ENCODE data around the gene RASAL2. TPM values are rescaled to one million over a fixed set of nuclear protein-coding genes. Genes with fewer than 3 reads are reported as not detected.

Gene RASAL2
- total and polyA plus RNA-seq, 2 of the 13 experiments (the other 11 are each of a cell fraction or from before 2014, with no cell fraction given): 5.4 to 5.9 TPM

- DNase-seq (ENCODE audit: low spot score) (no peak), ATAC-seq (no peak), FAIRE-seq (no peak)
- Histone ChIP-seq H3K4me1 (ENCODE audit: insufficient read depth, low read length) (peaks cover 26% of the 10 kb centered on the region), H3K4me2 (ENCODE audit: low read depth, low read length) (no peak overlapping the region), H3K27me3 (ENCODE audit: control insufficient read depth in 1 of 2, insufficient read depth in 2 of 2, low read length in 2 of 2) (no peaks in the 10 kb centered on the region), H3K27ac (ENCODE audit: extremely low read length, insufficient read depth, low read length) (no peak overlapping the region), H3K4me3 (replicated peaks in 1 of 3; ENCODE audit: insufficient read depth in 1 of 3, low read depth in 2 of 3, low read length in 3 of 3) (no peak overlapping the region), H3K36me3 (replicated peaks in 1 of 2; ENCODE audit: control insufficient read depth in 1 of 2, insufficient read depth in 2 of 2, low read length in 2 of 2) (no peaks in the 10 kb centered on the region), H4K20me1 (ENCODE audit: insufficient read depth, low read length) (no peaks in the 10 kb centered on the region), H3K9me3 (ENCODE audit: low read length) (no peaks in the 10 kb centered on the region), H2AFZ (ENCODE audit: low read length) (no peak overlapping the region), H3K9ac (ENCODE audit: insufficient read depth, low read depth, low read length) (no peak overlapping the region), H3K79me2 (ENCODE audit: insufficient read depth, low read length) (no peaks in the 10 kb centered on the region)
- 94% methylated on average over 2 of the region's 2 CpGs for WGBS (ENCODE audit: low lambda C conversion rate)
- ChIA-PET CTCF (ENCODE audit: low intra/inter-chr PET ratio, low total read pairs) (no interaction called here), POLR2A (no interaction called here)
- in situ Hi-C loops (cut with HindIII; ENCODE audit: extremely low pct_ligation_motif_present, low pct_unique_long_range_greater_than_20kb): no loop called here
- no TSS peak for BruUV-seq (replicated peaks)
- intact Hi-C loops (cut with micrococcal nuclease; ENCODE audit: unreplicated experiment): no loop called here
- no peak for TF ChIP-seq ZBTB40 (IDR thresholded peaks at IDR 0.05)
- no peak for TF ChIP-seq ZBTB40 (CRISPR knock-in tag; IDR thresholded peaks at IDR 0.05)
- TF ChIP-seq AHDC1 (CRISPR knock-in tag; IDR thresholded peaks at IDR 0.05; ENCODE audit: borderline replicate concordance): no peak
- TF ChIP-seq SIX4 (CRISPR knock-in tag; IDR thresholded peaks at IDR 0.05): no peak
- no peak for TF ChIP-seq ZBTB39 (CRISPR knock-in tag; IDR thresholded peaks at IDR 0.05)
- no peak for TF ChIP-seq MTF2 (CRISPR knock-in tag; IDR thresholded peaks at IDR 0.05; ENCODE audit: borderline replicate concordance)
Measured at GRCh38 chr1:178088651-178089050, 5.3 kb upstream of the RASAL2 start.

Data from HepG2 (cell line).